GM21619 (cell line): ENCODE data around the gene GPR143.
"Not testable (repeated sequence)": the region's sequence is repeated elsewhere in the genome, so short reads cannot be mapped to it uniquely, and the experiment has no call there.

Experiments
- ATAC-seq: cut with Tn5 transposase; IDR thresholded peaks from one replicate; pipeline ENCODE4 v1.9.1; 2021; ENCODE audit not compliant: unreplicated experiment

Gene GPR143

DNA sequence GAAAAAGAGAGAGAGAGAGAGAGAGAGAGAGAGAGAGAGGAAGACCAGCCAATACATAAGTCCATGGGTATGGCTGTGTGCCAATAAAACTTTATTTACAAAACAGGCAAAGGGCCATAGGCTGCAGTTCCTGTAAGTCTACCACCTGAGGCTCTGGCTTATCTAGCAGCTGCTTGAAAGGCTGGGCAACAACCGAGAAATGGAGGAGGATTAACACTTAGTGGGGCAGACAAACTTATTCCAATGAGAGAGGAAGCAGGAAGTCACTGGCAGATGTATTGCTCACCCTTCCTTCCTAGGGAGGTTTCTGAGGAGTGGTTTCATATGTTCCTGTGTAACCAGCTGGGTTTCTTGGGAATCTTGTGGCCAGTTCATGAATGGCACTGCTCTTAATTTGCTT is 4.7 kb upstream of the GPR143 start:
- ATAC-seq: no peak

- ATAC-seq: not testable (repeated sequence)
These were observed 2.7 kb upstream of the GPR143 start for GRCh38 chrX:9768321-9768839.

GRCh38 chrX:9767375-9767774 is 1.7 kb upstream of the GPR143 start:
- no peak for ATAC-seq

GRCh38 chrX:9765072-9765736 is 443 bp downstream of the GPR143 start:
- ATAC-seq: no peak

GRCh38 chrX:9759337-9759736 is 6.3 kb downstream of the GPR143 start:
- ATAC-seq: no peak

DNA sequence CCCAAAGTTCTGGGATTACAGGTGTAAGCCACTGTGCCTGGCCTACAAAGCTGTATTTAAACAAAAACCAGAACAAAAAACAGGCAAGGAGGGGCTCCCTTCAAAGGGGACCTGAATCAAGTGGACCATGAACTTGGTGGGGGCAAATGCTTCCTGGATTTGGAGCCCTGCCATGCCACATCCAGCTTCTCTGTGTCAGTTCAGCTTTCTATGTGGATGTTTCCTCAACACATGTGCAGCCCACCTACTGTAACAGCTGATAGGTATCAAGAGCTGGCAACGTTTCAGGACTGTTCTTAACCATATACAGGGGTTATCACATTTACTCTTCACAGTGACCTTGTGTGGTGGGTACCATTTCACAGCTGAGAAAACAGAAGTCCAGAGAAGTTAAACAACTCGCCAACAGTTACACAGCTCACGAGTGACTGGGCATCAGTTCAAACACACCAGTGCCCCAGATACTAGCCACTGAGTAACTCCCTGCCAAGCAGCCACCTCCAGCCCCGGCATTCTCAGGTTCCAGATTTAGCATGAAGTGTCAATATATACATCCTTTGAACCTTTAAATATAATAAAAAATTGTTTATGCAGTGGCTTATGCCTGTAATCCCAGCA is 7.5 kb downstream of the GPR143 start:
- no peak for ATAC-seq

- no peak for ATAC-seq
These were observed 8.3 kb downstream of the GPR143 start for GRCh38 chrX:9757366-9757765.

DNA sequence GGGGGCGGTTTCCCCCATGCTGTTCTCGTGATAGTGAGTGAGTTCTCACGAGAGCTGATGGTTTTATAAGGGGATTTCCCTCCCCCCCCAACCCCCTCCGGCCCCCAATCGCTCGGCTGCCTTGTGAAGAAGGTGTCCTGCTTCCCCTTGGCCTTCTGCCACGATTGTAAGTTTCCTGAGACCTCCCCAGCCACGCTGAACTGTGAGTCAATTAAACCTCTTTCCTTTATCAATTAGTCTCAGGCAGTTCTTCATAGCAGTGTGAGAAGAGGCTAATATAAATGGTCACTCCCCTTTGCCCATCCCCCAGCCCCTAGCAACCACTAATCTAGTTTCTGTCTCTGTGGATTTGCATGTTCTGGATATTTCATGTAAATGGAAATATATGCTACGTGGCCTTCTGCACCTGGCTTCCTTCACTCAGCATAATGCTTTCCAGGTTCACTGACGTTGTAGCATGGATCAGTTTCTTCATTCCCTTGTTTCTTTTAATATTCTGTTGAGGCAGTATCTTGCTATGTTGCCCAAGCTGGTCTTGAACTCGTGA is 16.4 kb downstream of the GPR143 start:
- ATAC-seq: no peak

- ATAC-seq: no peak
These were observed 18.0 kb downstream of the GPR143 start for GRCh38 chrX:9747644-9748043.

- no peak for ATAC-seq
These were observed 19.3 kb downstream of the GPR143 start for GRCh38 chrX:9746148-9746888.

- no peak for ATAC-seq
These were observed 20.1 kb downstream of the GPR143 start for GRCh38 chrX:9745417-9746115.

GRCh38 chrX:9739130-9739529 is 26.5 kb downstream of the GPR143 start:
- no peak for ATAC-seq

- no peak for ATAC-seq
These were observed 27.5 kb downstream of the GPR143 start for GRCh38 chrX:9738151-9738550.

GRCh38 chrX:9737363-9737762 is 28.3 kb downstream of the GPR143 start:
- ATAC-seq: no peak

GRCh38 chrX:9730752-9731151 is 34.9 kb downstream of the GPR143 start:
- no peak for ATAC-seq

DNA sequence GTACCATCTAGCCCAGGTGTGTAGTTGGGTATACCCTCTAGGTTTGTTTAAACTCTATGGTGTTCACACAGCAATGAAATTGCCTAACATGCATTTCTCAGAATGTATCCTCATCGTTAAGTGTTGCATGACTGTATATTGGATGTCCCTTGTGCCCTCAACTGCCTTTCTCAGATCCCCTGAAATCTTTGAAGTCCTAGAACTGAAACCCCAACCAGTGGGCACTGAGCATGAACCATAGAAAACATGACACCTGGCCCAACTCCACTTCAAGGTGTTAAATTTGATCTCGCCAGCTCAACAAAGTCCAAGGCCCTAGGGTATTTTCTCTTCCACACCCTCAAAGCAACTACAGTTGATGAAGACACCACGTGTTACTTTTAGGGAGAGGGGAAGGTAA is 35.6 kb downstream of the GPR143 start:
- ATAC-seq: no peak

GRCh38 chrX:9729171-9729885 is 36.3 kb downstream of the GPR143 start:
- no peak for ATAC-seq

GRCh38 chrX:9728261-9728660 is 37.4 kb downstream of the GPR143 start:
- ATAC-seq: no peak

DNA sequence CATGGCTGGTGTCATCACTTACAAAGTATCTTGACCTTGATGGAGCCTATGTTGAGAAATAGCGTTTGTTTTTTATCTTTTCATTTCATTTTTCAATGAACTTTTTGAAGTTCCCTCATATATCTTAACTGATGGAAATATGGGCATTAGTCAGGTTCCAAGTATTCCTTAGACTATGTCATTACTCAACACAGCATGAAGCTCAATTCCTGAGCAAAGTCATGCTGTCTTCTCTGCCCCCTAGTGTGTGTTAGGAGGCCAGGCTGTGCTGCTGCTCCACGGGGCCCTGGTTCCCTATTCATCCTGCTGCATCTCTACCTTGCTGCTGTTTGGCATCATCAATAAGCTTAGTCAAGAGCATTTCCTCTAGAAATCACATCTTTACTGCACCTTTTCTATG is 40.9 kb downstream of the GPR143 start:
- ATAC-seq: no peak

GRCh38 chrX:9717376-9717775 is 48.3 kb downstream of the GPR143 start:
- ATAC-seq: no peak

DNA sequence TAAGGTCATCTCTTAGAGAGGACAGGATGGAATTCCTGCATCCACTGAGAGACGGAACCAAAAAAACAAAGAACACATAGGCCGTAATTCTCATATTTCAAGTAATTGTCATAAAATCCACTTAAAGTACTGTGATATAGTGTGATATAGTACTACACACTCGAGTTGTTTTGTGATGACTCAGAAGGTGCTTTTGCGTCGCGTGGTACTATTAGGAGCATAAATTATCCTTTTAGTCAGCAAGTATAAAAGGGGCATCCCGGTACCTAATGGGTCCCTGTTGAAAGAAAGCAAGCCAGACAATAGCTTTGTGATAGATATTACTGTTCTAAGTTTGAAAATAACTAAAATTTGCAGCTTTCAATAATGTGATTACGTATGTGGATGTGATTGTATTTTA is 55.3 kb downstream of the GPR143 start:
- peak; percentile 42 for ATAC-seq
